Ishikawa (cell line): ENCODE measurements around the gene VTI1A.

Experiments
- CEBPB ChIP-seq: IDR thresholded peaks from 2 replicates; pipeline ENCODE4 v1.6.1; 2012
- CREB1 ChIP-seq: IDR thresholded peaks from 2 replicates; pipeline ENCODE4 v1.6.1; 2012; ENCODE audit warnings: low read depth
- EGR1 ChIP-seq: IDR thresholded peaks from 2 replicates; pipeline ENCODE4 v1.6.1; 2012
- EP300 ChIP-seq: IDR thresholded peaks from 2 replicates; pipeline ENCODE4 v1.6.1; 2012; ENCODE audit warnings: borderline replicate concordance
- FOXM1 ChIP-seq: IDR thresholded peaks from 2 replicates; pipeline ENCODE4 v1.6.1; 2012; ENCODE audit warnings: low read depth, borderline replicate concordance
- RAD21 ChIP-seq: IDR thresholded peaks from 2 replicates; pipeline ENCODE4 v1.6.1; 2012; ENCODE audit warnings: low read depth
- REST ChIP-seq: IDR thresholded peaks from 2 replicates; pipeline ENCODE4 v1.6.1; 2012; ENCODE audit warnings: low read depth, mild to moderate bottlenecking
- TAF1 ChIP-seq: IDR thresholded peaks from 2 replicates; pipeline ENCODE4 v1.6.1; 2012; ENCODE audit warnings: low read depth, mild to moderate bottlenecking
- TEAD4 ChIP-seq: IDR thresholded peaks from 2 replicates; pipeline ENCODE4 v1.6.1; 2012
- USF1 ChIP-seq: IDR thresholded peaks from 2 replicates; pipeline ENCODE4 v1.6.1; 2012
- YY1 ChIP-seq: IDR thresholded peaks from 2 replicates; pipeline ENCODE4 v1.6.1; 2012; ENCODE audit warnings: low read depth
- ZBTB7A ChIP-seq: IDR thresholded peaks from 2 replicates; pipeline ENCODE4 v1.6.1; 2012; ENCODE audit warnings: low read depth
- TF ChIP-seq, protein P1 (sequence below): IDR thresholded peaks from 2 replicates; pipeline ENCODE4 v1.6.1; 2012

DNA sequence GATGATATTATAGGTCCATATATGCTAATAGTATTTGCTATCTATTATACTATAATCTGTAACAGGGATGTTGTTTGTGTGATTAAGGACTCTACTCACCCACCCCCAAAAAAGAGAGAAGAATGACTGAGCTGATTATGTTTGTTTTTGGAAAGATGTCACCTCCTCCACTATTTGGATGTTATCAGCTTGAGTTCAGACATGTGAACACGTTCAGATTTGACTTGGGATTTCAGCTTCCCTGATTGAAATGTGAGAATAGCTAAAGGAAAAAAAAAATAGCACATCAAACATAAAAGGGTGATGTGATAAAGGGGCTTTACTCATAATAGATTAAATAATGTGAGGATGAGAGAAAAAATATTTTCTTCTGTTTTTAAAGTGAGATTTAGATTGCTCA is 81.2 kb downstream of the VTI1A start:
- TF ChIP-seq EGR1 (no peak), EP300 (no peak), TAF1 (no peak), REST (no peak), FOXM1 (no peak), CREB1 (no peak), USF1 (no peak), TEAD4 (no peak), YY1 (no peak), RAD21 (no peak), CEBPB (no peak), ZBTB7A (no peak)
- TF ChIP-seq, protein P1, sequence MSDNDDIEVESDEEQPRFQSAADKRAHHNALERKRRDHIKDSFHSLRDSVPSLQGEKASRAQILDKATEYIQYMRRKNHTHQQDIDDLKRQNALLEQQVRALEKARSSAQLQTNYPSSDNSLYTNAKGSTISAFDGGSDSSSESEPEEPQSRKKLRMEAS = no peak
